Measurements from ENCODE around the gene PPP2R1A.

The PPP2R1A gene

GRCh38 chr19:52224211-52224610, 34.4 kb downstream of the PPP2R1A start:
- no peaks in the 10 kb centered on the region for H3K9me3 ChIP-seq (ENCODE audit: low read depth, low read length)
- H3K9ac ChIP-seq (ENCODE audit: insufficient read length), result no peak overlapping the region
- no peak for DNase-seq (ENCODE audit: low read depth, low spot score)
- no peak overlapping the region for H3K4me3 ChIP-seq
- no peak for TF ChIP-seq FOXP2 (optimal IDR thresholded peaks at IDR 0.05; ENCODE audit: control extremely low read depth, extremely low read length, insufficient read depth)
- no peak for TF ChIP-seq POLR2AphosphoS5 (IDR thresholded peaks at IDR 0.05; ENCODE audit: borderline replicate concordance, low read depth, low read length)
- TF ChIP-seq EZH2 (IDR thresholded peaks at IDR 0.05), result no peak
- H3K36me3 ChIP-seq (ENCODE audit: insufficient read depth, low read length), result peaks cover 90% of the 10 kb centered on the region
- H3K27ac ChIP-seq, result no peak overlapping the region

- H3K9ac ChIP-seq (ENCODE audit: insufficient read length), result no peak overlapping the region
- no peak for DNase-seq (ENCODE audit: low read depth, low spot score)
- H3K36me3 ChIP-seq (ENCODE audit: insufficient read depth, low read length), result peaks cover 66% of the 10 kb centered on the region
- H3K4me3 ChIP-seq, result no peak overlapping the region
- no peak overlapping the region for H3K27ac ChIP-seq
- no peaks in the 10 kb centered on the region for H3K9me3 ChIP-seq (ENCODE audit: low read depth, low read length)
- TF ChIP-seq POLR2AphosphoS5 (IDR thresholded peaks at IDR 0.05; ENCODE audit: borderline replicate concordance, low read depth, low read length), result no peak
- no peak for TF ChIP-seq FOXP2 (optimal IDR thresholded peaks at IDR 0.05; ENCODE audit: control extremely low read depth, extremely low read length, insufficient read depth)
Measured at GRCh38 chr19:52226652-52227051, 36.8 kb downstream of the PPP2R1A start.

- no peak for DNase-seq (ENCODE audit: low read depth, low spot score)
- H3K27ac ChIP-seq, result no peak overlapping the region
- H3K36me3 ChIP-seq (ENCODE audit: insufficient read depth, low read length), result peaks cover 59% of the 10 kb centered on the region
- H3K4me3 ChIP-seq, result no peak overlapping the region
- H3K9me3 ChIP-seq (ENCODE audit: low read depth, low read length), result no peaks in the 10 kb centered on the region
- no peak overlapping the region for H3K9ac ChIP-seq (ENCODE audit: insufficient read length)
- TF ChIP-seq POLR2AphosphoS5 (IDR thresholded peaks at IDR 0.05; ENCODE audit: borderline replicate concordance, low read depth, low read length) (no peak), EZH2 (IDR thresholded peaks at IDR 0.05) (no peak), FOXP2 (optimal IDR thresholded peaks at IDR 0.05; ENCODE audit: control extremely low read depth, extremely low read length, insufficient read depth) (no peak)
Measured at GRCh38 chr19:52227196-52227940, 37.5 kb downstream of the PPP2R1A start.

GRCh38 chr19:52227980-52228379, 38.1 kb downstream of the PPP2R1A start:
- TF ChIP-seq POLR2AphosphoS5 (IDR thresholded peaks at IDR 0.05; ENCODE audit: borderline replicate concordance, low read depth, low read length) (no peak; the same call in 1 of the 2 replicates), FOXP2 (optimal IDR thresholded peaks at IDR 0.05; ENCODE audit: control extremely low read depth, extremely low read length, insufficient read depth) (no peak), EZH2 (IDR thresholded peaks at IDR 0.05) (no peak)
- no peak for DNase-seq (ENCODE audit: low read depth, low spot score)
- no peak overlapping the region for H3K9ac ChIP-seq (ENCODE audit: insufficient read length)
- H3K4me3 ChIP-seq, result no peak overlapping the region
- no peaks in the 10 kb centered on the region for H3K9me3 ChIP-seq (ENCODE audit: low read depth, low read length)
- H3K36me3 ChIP-seq (ENCODE audit: insufficient read depth, low read length), result peaks cover 52% of the 10 kb centered on the region
- no peak overlapping the region for H3K27ac ChIP-seq

- DNase-seq (ENCODE audit: low read depth, low spot score), result no peak
- Histone ChIP-seq H3K4me3 (no peak overlapping the region), H3K9ac (ENCODE audit: insufficient read length) (no peak overlapping the region), H3K27ac (no peak overlapping the region), H3K36me3 (ENCODE audit: insufficient read depth, low read length) (peaks cover 37% of the 10 kb centered on the region), H3K9me3 (ENCODE audit: low read depth, low read length) (no peaks in the 10 kb centered on the region)
- TF ChIP-seq EZH2 (IDR thresholded peaks at IDR 0.05) (no peak), POLR2AphosphoS5 (IDR thresholded peaks at IDR 0.05; ENCODE audit: borderline replicate concordance, low read depth, low read length) (no peak), FOXP2 (optimal IDR thresholded peaks at IDR 0.05; ENCODE audit: control extremely low read depth, extremely low read length, insufficient read depth) (no peak)
Measured at GRCh38 chr19:52229524-52229923, 39.7 kb downstream of the PPP2R1A start.

GRCh38 chr19:52230685-52231084, 40.8 kb downstream of the PPP2R1A start:
- no peaks in the 10 kb centered on the region for H3K9me3 ChIP-seq (ENCODE audit: low read depth, low read length)
- H3K4me3 ChIP-seq, result no peak overlapping the region
- TF ChIP-seq FOXP2 (optimal IDR thresholded peaks at IDR 0.05; ENCODE audit: control extremely low read depth, extremely low read length, insufficient read depth), result no peak
- no peak for TF ChIP-seq POLR2AphosphoS5 (IDR thresholded peaks at IDR 0.05; ENCODE audit: borderline replicate concordance, low read depth, low read length)
- no peak for TF ChIP-seq EZH2 (IDR thresholded peaks at IDR 0.05)
- H3K27ac ChIP-seq, result no peak overlapping the region
- no peak overlapping the region for H3K9ac ChIP-seq (ENCODE audit: insufficient read length)
- peaks cover 26% of the 10 kb centered on the region for H3K36me3 ChIP-seq (ENCODE audit: insufficient read depth, low read length)
- no peak for DNase-seq (ENCODE audit: low read depth, low spot score)

- H3K27ac ChIP-seq, result no peak overlapping the region
- H3K9me3 ChIP-seq (ENCODE audit: low read depth, low read length), result no peaks in the 10 kb centered on the region
- peaks cover 20% of the 10 kb centered on the region for H3K36me3 ChIP-seq (ENCODE audit: insufficient read depth, low read length)
- no peak overlapping the region for H3K4me3 ChIP-seq
- no peak for DNase-seq (ENCODE audit: low read depth, low spot score)
- no peak overlapping the region for H3K9ac ChIP-seq (ENCODE audit: insufficient read length)
- TF ChIP-seq FOXP2 (optimal IDR thresholded peaks at IDR 0.05; ENCODE audit: control extremely low read depth, extremely low read length, insufficient read depth) (no peak), POLR2AphosphoS5 (IDR thresholded peaks at IDR 0.05; ENCODE audit: borderline replicate concordance, low read depth, low read length) (0 out of 2 replicates have a peak, but pooled peaks have one; percentile 18), EZH2 (IDR thresholded peaks at IDR 0.05) (no peak)
Measured at GRCh38 chr19:52231154-52231910, 41.5 kb downstream of the PPP2R1A start.

GRCh38 chr19:52234406-52234805, 44.6 kb downstream of the PPP2R1A start:
- no peak overlapping the region for H3K9ac ChIP-seq (ENCODE audit: insufficient read length)
- H3K9me3 ChIP-seq (ENCODE audit: low read depth, low read length), result no peaks in the 10 kb centered on the region
- H3K27ac ChIP-seq, result no peak overlapping the region
- no peak overlapping the region for H3K4me3 ChIP-seq
- H3K36me3 ChIP-seq (ENCODE audit: insufficient read depth, low read length), result no peaks in the 10 kb centered on the region
- DNase-seq (ENCODE audit: low read depth, low spot score), result no peak
- TF ChIP-seq POLR2AphosphoS5 (IDR thresholded peaks at IDR 0.05; ENCODE audit: borderline replicate concordance, low read depth, low read length), result no peak
- TF ChIP-seq EZH2 (IDR thresholded peaks at IDR 0.05), result no peak
- no peak for TF ChIP-seq FOXP2 (optimal IDR thresholded peaks at IDR 0.05; ENCODE audit: control extremely low read depth, extremely low read length, insufficient read depth)
